Measurements from ENCODE around the gene TMEM106B. TPM values are rescaled to one million over a fixed set of nuclear protein-coding genes. Genes with fewer than 3 reads are reported as not detected.

The TMEM106B gene
- 15.1 TPM for polyA plus RNA-seq (2012; ENCODE audit: insufficient read length, low read depth)

GRCh38 chr7:12211054-12211710 lies at the start of gene TMEM106B:
Gene TMEM106B (plus strand): TSS chr7:12211294. CDS start chr7:12214811, 3,517 bp downstream.
- no peak for TF ChIP-seq TAF1 (IDR thresholded peaks at IDR 0.05; ENCODE audit: borderline replicate concordance, insufficient read depth, low read length)
- peak; percentile 79 for TF ChIP-seq POLR2AphosphoS5 (IDR thresholded peaks at IDR 0.05; ENCODE audit: low read depth, low read length)
- peak; percentile 88 for TF ChIP-seq FOXP2 (optimal IDR thresholded peaks at IDR 0.05; ENCODE audit: borderline replicate concordance, extremely low read depth, extremely low read length, insufficient read depth)
- 0 out of 4 replicates have a peak, but pooled peaks of 1 of the 2 experiments have one; percentile 2 for TF ChIP-seq REST (IDR thresholded peaks at IDR 0.05; ENCODE audit: insufficient read depth in 1 of 2, low read depth in 2 of 2, low read length in 2 of 2)
- no peak for TF ChIP-seq SIN3A (IDR thresholded peaks at IDR 0.05; ENCODE audit: borderline replicate concordance, insufficient read depth, low read length)

- no peak for TF ChIP-seq SIN3A (IDR thresholded peaks at IDR 0.05; ENCODE audit: borderline replicate concordance, insufficient read depth, low read length)
- TF ChIP-seq REST (IDR thresholded peaks at IDR 0.05; ENCODE audit: insufficient read depth in 1 of 2, low read depth in 2 of 2, low read length in 2 of 2), result no peak
- no peak for TF ChIP-seq FOXP2 (optimal IDR thresholded peaks at IDR 0.05; ENCODE audit: borderline replicate concordance, extremely low read depth, extremely low read length, insufficient read depth)
- no peak for TF ChIP-seq POLR2AphosphoS5 (IDR thresholded peaks at IDR 0.05; ENCODE audit: low read depth, low read length)
- TF ChIP-seq TAF1 (IDR thresholded peaks at IDR 0.05; ENCODE audit: borderline replicate concordance, insufficient read depth, low read length), result no peak
Measured at GRCh38 chr7:12162415-12163113, 48.5 kb upstream of the TMEM106B start.

GRCh38 chr7:12173671-12174070 lies 37.4 kb upstream of the TMEM106B start:
- TF ChIP-seq REST (IDR thresholded peaks at IDR 0.05; ENCODE audit: insufficient read depth in 1 of 2, low read depth in 2 of 2, low read length in 2 of 2) (no peak), FOXP2 (optimal IDR thresholded peaks at IDR 0.05; ENCODE audit: borderline replicate concordance, extremely low read depth, extremely low read length, insufficient read depth) (no peak), POLR2AphosphoS5 (IDR thresholded peaks at IDR 0.05; ENCODE audit: low read depth, low read length) (no peak), SIN3A (IDR thresholded peaks at IDR 0.05; ENCODE audit: borderline replicate concordance, insufficient read depth, low read length) (no peak), TAF1 (IDR thresholded peaks at IDR 0.05; ENCODE audit: borderline replicate concordance, insufficient read depth, low read length) (no peak)

GRCh38 chr7:12174931-12175330 lies 36.2 kb upstream of the TMEM106B start:
- TF ChIP-seq FOXP2 (optimal IDR thresholded peaks at IDR 0.05; ENCODE audit: borderline replicate concordance, extremely low read depth, extremely low read length, insufficient read depth), result no peak
- no peak for TF ChIP-seq REST (IDR thresholded peaks at IDR 0.05; ENCODE audit: insufficient read depth in 1 of 2, low read depth in 2 of 2, low read length in 2 of 2)
- no peak for TF ChIP-seq SIN3A (IDR thresholded peaks at IDR 0.05; ENCODE audit: borderline replicate concordance, insufficient read depth, low read length)
- TF ChIP-seq TAF1 (IDR thresholded peaks at IDR 0.05; ENCODE audit: borderline replicate concordance, insufficient read depth, low read length), result no peak
- TF ChIP-seq POLR2AphosphoS5 (IDR thresholded peaks at IDR 0.05; ENCODE audit: low read depth, low read length), result no peak

Data from PFSK-1 (cell line).